Activated CD4-positive, CD25-positive, alpha-beta regulatory T cell treated with anti-CD3 and anti-CD28 coated beads, Interleukin-2, amount 50 U/mL, for 72 hours (primary cell): ENCODE results near the gene ALDH1A3.

Experiments
- DNase-seq: peaks from one replicate; pipeline ENCODE4 v3.0.0; 2021

ALDH1A3 gene

DNA sequence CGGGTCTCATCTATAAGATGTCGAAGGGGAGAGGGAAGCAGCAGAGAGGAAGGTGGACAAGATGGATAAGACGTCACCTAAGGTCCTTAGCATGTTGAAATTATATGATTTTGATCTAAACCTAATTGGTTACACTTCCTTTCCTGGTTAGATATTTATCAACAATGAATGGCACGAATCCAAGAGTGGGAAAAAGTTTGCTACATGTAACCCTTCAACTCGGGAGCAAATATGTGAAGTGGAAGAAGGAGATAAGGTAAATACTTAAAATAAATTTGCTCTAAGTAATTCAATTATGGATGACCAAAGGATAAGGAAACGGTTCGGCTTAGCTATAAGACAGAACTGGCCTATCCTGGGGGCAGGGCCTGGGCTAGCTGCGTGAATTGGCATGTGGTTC lies 5.5 kb downstream of the ALDH1A3 start:
- no peak for DNase-seq

GRCh38 chr15:100885811-100886210 lies 6.2 kb downstream of the ALDH1A3 start:
- no peak for DNase-seq

- no peak for DNase-seq
Observed at GRCh38 chr15:100887211-100887913, 7.7 kb downstream of the ALDH1A3 start.

- no peak for DNase-seq
Observed at GRCh38 chr15:100889385-100890050, 9.9 kb downstream of the ALDH1A3 start.

DNA sequence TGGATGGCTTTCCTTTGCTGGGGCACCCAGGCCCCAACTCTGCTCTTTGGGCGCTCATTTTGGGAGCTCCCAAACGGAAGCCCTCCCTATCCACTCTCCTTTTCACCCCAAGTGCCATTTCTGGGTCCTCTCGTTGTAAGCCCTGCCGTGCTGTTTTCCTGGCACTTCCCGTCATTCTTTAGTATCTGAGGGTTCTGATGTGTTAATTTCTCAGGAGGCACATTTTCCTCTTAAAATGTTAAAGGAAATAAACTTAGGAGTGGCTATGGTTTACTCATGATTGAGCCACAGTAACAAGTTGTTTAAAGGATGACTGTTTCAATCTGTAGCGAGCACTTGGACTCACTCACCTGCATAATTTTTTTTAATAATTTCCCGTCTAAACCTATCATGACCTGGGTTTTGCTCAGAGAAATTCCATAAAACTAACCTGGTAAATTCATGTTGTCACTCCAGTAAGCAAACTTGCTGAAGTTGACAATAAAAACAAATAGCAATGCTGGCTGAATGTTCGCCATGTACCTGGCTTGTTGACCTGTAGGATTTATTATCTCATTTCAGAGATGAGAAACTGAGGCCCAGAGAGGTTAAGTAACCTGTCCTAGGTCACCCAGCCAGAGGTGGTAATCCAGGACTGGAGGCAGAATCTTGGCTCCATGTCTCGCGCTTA lies 10.6 kb downstream of the ALDH1A3 start:
- DNase-seq = no peak

- DNase-seq = no peak
Observed at GRCh38 chr15:100890850-100891249, 11.2 kb downstream of the ALDH1A3 start.

DNA sequence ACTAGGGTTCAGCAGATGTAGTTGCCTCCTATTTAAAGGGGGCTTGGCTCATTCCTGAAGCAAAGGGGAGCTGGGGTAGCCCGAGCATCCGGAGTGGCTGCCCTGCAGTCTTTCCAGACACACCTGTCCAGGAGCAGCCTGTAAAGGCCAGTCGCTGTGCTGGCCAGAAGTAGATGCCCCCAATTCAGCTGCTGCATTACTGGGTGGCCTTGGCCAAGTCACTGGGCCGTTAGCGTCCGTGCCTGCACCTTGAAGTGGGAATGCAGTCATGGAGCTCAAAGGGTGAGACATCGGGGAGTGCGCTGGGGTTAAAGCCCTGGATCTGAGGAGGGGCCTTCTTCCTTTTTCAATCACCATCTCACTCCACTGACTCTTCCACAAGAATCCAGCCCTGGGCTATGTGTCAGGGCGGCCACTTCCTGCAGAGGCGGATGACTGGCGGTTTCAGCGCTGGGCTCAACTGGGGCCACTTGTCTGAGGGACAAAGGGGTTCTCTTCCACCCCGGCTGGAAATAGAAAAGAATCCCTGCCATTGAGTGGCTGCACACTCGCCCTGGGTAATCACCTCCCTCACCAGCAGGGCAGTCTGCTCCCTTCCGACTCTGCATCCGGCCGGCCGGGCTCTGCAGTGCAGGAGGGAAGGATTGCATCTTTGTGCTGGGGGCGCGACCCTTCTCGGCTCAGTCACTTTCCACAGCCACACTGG lies 11.8 kb downstream of the ALDH1A3 start:
- DNase-seq = no peak

DNA sequence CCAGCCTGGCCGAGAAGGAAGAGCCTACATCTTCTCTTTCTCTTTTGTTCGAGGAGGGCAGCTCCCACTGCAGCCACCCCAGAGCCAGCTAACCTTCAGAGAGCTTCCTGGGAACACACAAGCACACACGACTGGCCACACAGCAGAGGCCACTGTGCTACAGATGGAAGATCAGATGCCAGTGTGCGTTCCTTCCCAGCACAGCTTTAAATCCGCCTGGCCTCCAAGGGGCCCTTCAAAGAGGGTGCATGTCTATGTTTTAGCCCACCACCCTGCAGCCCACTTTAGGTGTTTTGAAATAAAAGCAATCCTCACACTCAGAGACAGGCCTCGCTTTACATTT lies 12.4 kb downstream of the ALDH1A3 start:
- no peak for DNase-seq

DNA sequence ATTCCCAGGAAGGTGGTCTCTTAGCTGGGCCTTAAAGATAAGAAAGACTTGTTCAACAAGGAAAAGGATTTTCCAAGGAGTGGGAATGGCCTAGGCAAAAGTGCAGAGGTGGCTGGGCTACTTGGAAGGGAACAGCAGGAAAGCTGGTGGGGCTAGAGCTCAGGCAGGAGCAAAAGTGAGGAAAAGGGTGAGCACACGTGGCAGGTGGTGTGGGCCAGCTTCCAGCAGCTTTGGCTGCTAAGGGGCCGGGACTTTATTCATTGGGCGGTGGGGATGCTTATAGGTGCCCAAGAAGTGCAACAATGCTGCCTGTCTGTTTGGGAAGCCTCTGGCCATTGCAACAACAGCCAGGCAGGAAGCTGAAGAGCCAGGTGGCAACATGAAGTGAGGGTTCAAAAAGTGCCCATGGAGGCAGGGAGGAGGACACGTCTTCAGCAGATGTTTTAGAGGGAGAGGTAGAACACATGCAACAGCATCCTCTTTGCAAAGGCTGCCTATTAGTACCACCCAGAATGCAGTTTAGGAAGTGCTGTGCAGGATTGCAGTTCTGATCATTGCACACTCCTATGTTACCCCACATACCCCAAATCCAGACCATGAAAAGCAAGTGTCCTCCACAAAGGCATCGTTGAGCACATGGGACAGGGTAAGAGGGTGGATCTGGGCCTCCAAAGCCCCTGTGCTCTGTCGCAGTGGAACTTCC lies 13.8 kb downstream of the ALDH1A3 start:
- DNase-seq = no peak

DNA sequence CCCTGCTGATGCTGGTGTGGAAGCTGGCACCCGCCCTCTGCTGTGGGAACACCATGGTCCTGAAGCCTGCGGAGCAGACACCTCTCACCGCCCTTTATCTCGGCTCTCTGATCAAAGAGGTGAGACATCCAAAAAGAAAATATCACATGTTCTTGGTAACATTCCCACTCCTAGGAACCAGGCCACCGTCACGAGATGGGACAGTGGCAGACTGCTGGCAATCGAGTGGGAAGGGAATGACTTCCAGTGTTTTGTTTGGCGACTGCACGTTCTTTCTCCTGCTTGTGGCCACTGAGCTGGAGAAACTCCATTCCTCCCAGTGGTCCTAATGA lies 14.3 kb downstream of the ALDH1A3 start:
- DNase-seq = no peak

DNA sequence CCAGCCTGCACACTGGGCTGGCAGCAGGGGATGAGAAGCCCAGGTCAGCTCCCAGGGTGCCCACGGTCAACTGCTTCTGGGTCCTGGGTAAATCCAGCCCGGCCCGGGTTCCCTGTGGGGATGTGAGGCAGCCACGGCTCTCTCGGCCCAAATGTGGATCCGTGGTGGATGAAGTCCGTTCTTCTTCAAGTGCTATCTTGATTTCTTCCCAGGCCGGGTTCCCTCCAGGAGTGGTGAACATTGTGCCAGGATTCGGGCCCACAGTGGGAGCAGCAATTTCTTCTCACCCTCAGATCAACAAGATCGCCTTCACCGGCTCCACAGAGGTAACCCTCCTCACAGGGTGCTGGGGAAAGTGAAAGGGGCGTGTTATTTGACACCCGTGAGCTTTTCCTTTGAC lies 16.1 kb downstream of the ALDH1A3 start:
- no peak for DNase-seq

- DNase-seq = no peak
Observed at GRCh38 chr15:100897221-100898151, 17.9 kb downstream of the ALDH1A3 start.

DNA sequence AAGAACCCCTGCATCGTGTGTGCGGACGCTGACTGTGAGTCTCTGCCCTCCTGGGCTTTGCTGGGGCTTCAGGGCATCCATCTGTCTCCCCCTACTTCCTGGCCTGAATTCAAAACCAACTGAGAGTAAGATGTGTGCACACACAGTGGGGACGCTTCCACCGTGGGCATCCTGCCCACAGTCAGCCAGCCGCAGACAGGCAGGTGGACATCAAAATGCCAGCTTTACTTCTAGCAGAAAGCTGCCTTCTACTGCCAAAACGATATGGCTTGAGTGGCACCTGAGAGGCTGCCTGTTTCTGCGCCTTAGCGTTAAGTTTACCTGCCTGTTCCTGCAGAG lies 18.5 kb downstream of the ALDH1A3 start:
- DNase-seq = no peak

GRCh38 chr15:100898661-100899462 lies 19.2 kb downstream of the ALDH1A3 start:
- no peak for DNase-seq

DNA sequence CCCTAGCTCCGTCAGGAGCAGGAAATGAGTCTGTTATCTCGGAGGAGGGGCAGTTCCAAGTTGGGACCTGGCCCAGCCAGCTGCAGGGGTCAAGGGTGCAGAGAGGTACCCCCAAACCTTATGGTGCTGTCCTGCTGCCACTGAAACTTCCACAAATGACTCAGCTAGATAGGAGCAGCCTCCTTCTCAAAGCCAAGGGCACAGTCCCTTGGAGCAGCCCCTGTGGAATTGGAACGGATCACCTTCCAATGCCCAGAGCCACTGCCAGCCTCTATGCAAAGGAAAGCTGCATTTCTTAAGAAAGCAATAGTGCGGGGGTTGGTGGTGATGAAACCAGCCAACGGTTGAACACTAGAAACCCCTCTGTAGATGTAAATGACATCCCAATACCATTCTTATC lies 20.0 kb downstream of the ALDH1A3 start:
- no peak for DNase-seq

DNA sequence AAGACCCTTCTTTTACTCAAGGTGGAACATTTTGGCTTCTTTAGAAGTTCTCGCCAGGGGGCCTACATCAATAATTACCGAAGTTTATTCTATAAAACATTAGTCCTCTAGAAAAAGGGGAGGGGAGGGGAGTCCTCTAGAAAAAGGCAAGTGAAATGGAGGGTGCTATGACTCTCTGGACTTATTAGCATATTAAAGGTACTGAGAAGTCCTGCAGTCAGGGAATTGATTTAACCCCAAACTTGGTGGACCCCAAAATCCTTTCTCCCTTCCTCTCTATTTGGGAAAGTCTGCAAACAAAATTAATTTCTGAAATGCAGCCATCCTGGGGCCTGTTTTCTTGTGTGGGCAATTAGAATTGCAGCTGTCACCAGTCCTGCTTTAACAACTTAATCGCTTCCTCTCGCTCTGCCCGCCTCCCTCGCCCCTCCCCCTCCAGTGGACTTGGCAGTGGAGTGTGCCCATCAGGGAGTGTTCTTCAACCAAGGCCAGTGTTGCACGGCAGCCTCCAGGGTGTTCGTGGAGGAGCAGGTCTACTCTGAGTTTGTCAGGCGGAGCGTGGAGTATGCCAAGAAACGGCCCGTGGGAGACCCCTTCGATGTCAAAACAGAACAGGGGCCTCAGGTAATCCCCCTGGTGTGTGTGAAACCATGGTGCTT lies 20.6 kb downstream of the ALDH1A3 start:
- DNase-seq = no peak

- no peak for DNase-seq
Observed at GRCh38 chr15:100900795-100901169, 21.2 kb downstream of the ALDH1A3 start.

DNA sequence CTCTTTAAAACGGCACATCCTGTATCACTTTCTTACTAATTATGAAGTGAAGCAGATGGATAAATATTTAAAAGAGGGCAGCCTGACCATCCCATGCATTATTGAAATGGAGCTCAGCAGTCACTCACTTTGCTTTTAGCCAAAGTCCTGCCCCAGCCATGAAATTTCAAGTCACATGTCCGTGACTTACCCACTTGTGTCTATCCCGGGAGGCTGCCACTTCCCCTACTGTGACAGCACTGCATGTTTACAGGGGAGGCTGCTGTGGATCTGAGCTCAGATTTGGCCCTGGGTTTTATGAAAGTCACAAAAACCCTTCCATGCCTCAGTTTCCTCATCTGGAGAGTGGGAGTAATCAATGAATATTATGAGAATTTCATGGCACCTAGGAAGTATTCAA lies 21.7 kb downstream of the ALDH1A3 start:
- no peak for DNase-seq

DNA sequence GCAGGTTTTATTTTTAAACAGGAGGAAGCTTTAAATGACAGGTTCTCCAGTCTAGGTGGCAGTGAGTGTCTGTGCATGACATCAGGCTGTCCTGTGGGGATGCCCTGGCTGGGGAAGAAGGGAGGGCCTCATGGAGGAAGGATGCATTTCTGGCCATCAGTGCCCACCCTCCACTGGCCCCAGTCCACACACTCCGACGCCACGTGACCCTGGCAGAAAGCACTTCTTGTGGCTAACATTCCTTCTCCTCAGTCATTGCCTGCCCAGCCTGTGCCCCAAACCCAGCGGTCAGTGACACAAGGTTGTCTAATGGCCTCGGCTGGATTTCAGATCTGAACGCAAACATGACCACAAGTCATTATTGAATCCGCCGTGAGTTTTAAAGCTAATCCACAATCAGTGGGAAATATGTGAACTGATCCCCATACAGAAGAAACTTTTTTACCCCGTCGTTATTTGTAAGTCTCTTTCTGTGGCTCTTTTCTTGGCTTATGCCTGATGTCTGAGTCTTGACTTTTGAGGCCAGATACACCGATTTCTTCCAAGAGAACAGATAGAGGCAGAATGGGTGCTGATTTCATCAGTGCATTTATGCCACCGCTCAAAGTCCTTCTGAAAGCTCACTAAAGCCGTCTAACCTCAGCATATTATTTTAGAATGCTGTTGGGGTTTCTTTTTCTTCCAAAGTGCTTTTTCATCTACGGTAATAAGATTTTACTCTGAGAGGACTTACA lies 22.2 kb downstream of the ALDH1A3 start:
- no peak for DNase-seq
